ENCODE measurements around the gene TIMM29.

DNA sequence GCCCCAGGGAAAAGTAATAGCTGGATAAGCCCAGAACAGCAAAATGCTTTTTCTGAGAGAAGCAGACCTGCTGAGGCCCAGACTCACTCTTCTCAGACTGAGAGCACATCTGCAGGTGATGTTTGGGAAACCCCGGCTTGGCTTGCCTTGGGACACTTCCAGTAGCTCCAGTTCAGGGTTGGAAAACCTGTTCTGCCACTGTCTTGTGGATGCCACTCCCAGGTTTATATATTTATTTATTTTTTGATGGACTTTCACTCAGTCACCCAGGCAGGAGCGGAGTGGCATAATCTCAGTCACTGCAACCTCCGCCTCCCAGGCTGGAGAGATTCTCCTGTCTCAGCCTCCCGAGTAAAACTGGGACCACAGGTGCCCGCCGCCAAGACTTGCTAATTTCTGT, 24.2 kb downstream of the TIMM29 start:
- TF ChIP-seq ZFP30 (CRISPR knock-in tag; IDR thresholded peaks at IDR 0.05) (no peak), BACH2 (CRISPR knock-in tag; IDR thresholded peaks at IDR 0.05; ENCODE audit: borderline replicate concordance) (no peak), RARB (CRISPR knock-in tag; IDR thresholded peaks at IDR 0.05) (no peak)
- TF ChIP-seq, protein P1, sequence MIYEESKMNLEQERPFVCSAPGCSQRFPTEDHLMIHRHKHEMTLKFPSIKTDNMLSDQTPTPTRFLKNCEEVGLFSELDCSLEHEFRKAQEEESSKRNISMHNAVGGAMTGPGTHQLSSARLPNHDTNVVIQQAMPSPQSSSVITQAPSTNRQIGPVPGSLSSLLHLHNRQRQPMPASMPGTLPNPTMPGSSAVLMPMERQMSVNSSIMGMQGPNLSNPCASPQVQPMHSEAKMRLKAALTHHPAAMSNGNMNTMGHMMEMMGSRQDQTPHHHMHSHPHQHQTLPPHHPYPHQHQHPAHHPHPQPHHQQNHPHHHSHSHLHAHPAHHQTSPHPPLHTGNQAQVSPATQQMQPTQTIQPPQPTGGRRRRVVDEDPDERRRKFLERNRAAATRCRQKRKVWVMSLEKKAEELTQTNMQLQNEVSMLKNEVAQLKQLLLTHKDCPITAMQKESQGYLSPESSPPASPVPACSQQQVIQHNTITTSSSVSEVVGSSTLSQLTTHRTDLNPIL (CRISPR knock-in tag; IDR thresholded peaks at IDR 0.05; ENCODE audit: low read depth): no peak
